Mesothelial cell of epicardium (in vitro differentiated cells): Measurements from ENCODE around the gene RNF144B. TPM values are rescaled to one million over a fixed set of nuclear protein-coding genes. Genes with fewer than 3 reads are reported as not detected.

Experiments used
- DNase-seq, 2 experiments: peaks; one replicate each; pipeline ENCODE4 v3.0.0; 2021; ENCODE audit warnings: low spot score in 2 of 2; ENCODE audit not compliant: unreplicated experiment in 2 of 2
- H3K27ac Mint-ChIP-seq: 2 replicates; pipeline ENCODE4 v1.8.0; 2021; ENCODE audit warnings: mixed read lengths
- H3K27me3 Mint-ChIP-seq: 2 replicates; pipeline ENCODE4 v1.8.0; 2021; ENCODE audit warnings: low read depth, mixed read lengths
- H3K36me3 Mint-ChIP-seq: 2 replicates; pipeline ENCODE4 v1.8.0; 2021; ENCODE audit warnings: mixed read lengths
- H3K4me1 Mint-ChIP-seq: 2 replicates; pipeline ENCODE4 v1.8.0; 2021; ENCODE audit warnings: mixed read lengths
- H3K4me3 Mint-ChIP-seq: 2 replicates; pipeline ENCODE4 v1.8.0; 2021; ENCODE audit warnings: mild to moderate bottlenecking, moderate library complexity, mixed read lengths
- H3K9me3 Mint-ChIP-seq: 2 replicates; pipeline ENCODE4 v1.8.0; 2021; ENCODE audit warnings: mixed read lengths
- total RNA-seq: library from RNA; stranded (reverse); gene quantifications from 3 replicates; pipeline ENCODE4 v1.2.1, GENCODE V29; 2021
- TF ChIP-seq, protein P1 (sequence below): fragments of 200-600 bp; sonication (generic); IDR thresholded peaks from one replicate; pipeline ENCODE4 v1.5.0; 2021; ENCODE audit warnings: antibody characterized with exemption; ENCODE audit not compliant: unreplicated experiment

RNF144B gene
- total RNA-seq, 1 donor from 2014 or later = 5.1 TPM

DNA sequence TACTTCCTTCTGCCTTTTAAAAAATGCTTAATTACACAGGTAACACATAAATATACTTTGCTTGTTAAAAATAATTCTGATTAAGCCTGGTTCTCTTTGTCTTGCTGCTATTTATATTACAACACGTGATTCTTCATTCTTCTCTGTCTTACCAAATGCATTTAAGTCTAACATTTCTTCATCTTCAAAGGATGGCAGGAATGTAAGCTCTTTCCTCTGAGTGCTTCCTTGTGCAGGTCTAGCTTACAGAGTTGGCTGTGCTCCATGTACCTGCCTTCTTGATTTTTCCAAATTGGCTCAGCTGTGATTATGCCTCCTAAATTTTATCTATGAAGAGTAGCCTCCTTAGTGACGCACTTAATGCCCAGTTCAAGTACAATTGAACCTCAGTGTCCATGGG, 44.4 kb downstream of the RNF144B start:
- H3K4me1 Mint-ChIP-seq = peaks cover 20% of the 10 kb centered on the region
- no peak overlapping the region for H3K4me3 Mint-ChIP-seq
- TF ChIP-seq, protein P1, sequence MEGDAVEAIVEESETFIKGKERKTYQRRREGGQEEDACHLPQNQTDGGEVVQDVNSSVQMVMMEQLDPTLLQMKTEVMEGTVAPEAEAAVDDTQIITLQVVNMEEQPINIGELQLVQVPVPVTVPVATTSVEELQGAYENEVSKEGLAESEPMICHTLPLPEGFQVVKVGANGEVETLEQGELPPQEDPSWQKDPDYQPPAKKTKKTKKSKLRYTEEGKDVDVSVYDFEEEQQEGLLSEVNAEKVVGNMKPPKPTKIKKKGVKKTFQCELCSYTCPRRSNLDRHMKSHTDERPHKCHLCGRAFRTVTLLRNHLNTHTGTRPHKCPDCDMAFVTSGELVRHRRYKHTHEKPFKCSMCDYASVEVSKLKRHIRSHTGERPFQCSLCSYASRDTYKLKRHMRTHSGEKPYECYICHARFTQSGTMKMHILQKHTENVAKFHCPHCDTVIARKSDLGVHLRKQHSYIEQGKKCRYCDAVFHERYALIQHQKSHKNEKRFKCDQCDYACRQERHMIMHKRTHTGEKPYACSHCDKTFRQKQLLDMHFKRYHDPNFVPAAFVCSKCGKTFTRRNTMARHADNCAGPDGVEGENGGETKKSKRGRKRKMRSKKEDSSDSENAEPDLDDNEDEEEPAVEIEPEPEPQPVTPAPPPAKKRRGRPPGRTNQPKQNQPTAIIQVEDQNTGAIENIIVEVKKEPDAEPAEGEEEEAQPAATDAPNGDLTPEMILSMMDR = no peak
- H3K27me3 Mint-ChIP-seq = no peaks in the 10 kb centered on the region
- DNase-seq = no peak
- H3K9me3 Mint-ChIP-seq = no peaks in the 10 kb centered on the region
- no peaks in the 10 kb centered on the region for H3K36me3 Mint-ChIP-seq
- H3K27ac Mint-ChIP-seq = peak overlapping the region; percentile 49

DNA sequence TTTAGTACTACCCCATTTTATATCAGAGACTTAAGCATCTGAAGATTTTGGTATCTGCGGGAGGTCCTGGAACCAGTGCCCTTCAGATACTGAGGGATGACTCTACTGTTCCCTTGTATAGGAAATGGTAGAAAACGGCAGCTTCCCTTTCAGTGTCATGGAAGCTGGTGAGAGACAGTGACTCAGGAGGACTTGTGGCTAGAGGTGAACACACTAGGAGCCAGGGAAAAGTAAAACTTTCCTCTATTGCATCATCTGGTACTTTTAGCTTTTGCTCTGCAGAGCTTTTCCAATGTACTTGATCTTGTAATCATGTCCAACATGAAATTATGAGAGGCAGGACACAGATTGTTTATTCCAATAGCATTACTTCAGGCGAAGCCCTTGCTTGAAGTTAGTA, 45.0 kb downstream of the RNF144B start:
- no peak overlapping the region for H3K4me3 Mint-ChIP-seq
- no peak for DNase-seq
- H3K9me3 Mint-ChIP-seq = no peaks in the 10 kb centered on the region
- peaks cover 20% of the 10 kb centered on the region for H3K4me1 Mint-ChIP-seq
- TF ChIP-seq, protein P1 = no peak
- H3K36me3 Mint-ChIP-seq = no peaks in the 10 kb centered on the region
- no peaks in the 10 kb centered on the region for H3K27me3 Mint-ChIP-seq
- H3K27ac Mint-ChIP-seq = no peak overlapping the region

DNA sequence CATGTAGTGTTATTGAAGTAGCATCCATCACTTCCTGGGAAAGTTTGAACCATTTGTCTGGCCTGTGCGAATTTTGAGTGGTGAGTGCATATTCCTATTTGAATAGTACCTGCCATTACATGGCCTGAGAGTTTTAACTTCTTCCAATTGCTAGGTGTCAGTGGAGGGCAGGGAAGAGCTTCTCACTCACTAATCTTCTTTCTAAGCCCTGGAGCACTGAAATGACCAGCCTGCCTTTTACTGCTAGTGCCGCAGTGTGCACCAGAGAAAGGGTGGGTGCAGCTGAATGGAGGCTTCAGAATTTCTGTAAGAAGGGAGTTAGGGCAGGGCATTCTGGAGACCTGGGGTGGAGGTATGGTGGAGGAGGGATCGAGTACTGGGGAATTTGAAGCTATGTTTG, 45.5 kb downstream of the RNF144B start:
- no peaks in the 10 kb centered on the region for H3K36me3 Mint-ChIP-seq
- H3K4me1 Mint-ChIP-seq = peaks cover 20% of the 10 kb centered on the region
- DNase-seq = no peak
- no peaks in the 10 kb centered on the region for H3K27me3 Mint-ChIP-seq
- no peak overlapping the region for H3K4me3 Mint-ChIP-seq
- TF ChIP-seq, protein P1 = no peak
- no peaks in the 10 kb centered on the region for H3K9me3 Mint-ChIP-seq
- peak overlapping the region; percentile 7 for H3K27ac Mint-ChIP-seq

DNA sequence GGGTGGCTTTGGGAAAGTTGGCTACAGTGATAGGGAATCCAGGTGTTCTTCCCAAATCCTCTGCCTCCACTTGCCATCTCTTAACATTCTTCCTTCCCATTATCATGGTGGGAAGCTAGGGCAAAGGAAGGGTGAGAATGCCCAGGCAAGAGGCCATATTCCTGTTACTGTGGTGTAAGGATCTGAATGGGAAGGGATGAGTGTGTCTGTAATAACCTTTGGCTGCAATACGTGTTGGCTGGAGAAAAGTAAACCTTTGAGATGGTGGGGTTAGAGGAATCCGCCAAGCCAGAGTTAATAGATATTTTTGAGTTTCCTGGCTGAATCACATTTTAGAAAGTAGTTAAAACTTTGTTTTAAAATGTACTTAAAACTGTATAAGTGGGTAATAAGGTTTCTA, 45.9 kb downstream of the RNF144B start:
- Mint-ChIP-seq H3K4me1 (peaks cover 20% of the 10 kb centered on the region), H3K9me3 (no peaks in the 10 kb centered on the region), H3K27me3 (no peaks in the 10 kb centered on the region), H3K27ac (no peak overlapping the region), H3K4me3 (no peak overlapping the region), H3K36me3 (no peaks in the 10 kb centered on the region)
- TF ChIP-seq, protein P1 = no peak
- no peak for DNase-seq

DNA sequence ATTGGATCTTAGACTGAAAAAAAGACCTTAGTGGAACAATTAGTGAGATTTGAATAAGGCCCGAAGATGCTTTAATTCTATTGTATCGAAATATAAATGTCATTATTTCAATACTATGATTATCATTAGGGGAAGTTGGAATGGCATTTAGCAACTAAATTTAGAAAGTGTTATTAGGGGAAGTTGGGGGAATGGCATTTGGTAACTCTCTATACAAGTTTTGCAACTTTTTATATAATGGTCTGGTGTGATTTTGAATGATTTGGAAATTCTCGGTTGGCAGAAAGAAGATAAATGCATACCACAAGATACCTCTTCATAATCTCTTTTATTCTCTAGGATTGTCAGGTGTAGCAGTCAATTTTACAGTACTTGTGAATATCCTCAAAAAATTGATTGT, 49.2 kb downstream of the RNF144B start:
- Mint-ChIP-seq H3K36me3 (no peaks in the 10 kb centered on the region), H3K27ac (no peak overlapping the region), H3K4me1 (peaks cover 18% of the 10 kb centered on the region), H3K4me3 (no peak overlapping the region), H3K27me3 (no peaks in the 10 kb centered on the region), H3K9me3 (no peaks in the 10 kb centered on the region)
- TF ChIP-seq, protein P1 = no peak
- DNase-seq = no peak

DNA sequence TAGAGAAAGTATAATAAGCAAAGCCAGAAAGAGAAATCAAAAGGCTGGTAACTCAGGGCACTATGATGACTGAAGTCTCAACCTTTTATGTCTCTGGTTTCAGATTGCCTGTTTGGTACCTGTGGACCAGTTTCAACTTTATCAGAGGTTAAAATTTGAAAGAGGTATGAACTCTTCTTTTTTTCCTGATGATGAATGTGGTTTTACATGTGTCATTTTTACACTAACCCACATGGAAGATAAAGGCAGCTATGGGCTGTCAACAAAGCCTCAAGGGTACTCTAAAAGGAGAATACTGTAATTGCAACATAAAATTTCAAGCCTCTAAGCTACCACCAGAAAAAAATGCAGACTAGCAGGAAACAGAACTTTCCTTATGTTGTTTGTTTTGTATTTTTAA, 52.4 kb downstream of the RNF144B start:
- no peak overlapping the region for H3K4me3 Mint-ChIP-seq
- H3K9me3 Mint-ChIP-seq = no peaks in the 10 kb centered on the region
- H3K4me1 Mint-ChIP-seq = no peaks in the 10 kb centered on the region
- DNase-seq = no peak
- TF ChIP-seq, protein P1 = no peak
- no peaks in the 10 kb centered on the region for H3K36me3 Mint-ChIP-seq
- H3K27ac Mint-ChIP-seq = no peak overlapping the region
- no peaks in the 10 kb centered on the region for H3K27me3 Mint-ChIP-seq
